GM23338 (cell line): Measurements from ENCODE around the gene SYK. TPM values are rescaled to one million over a fixed set of nuclear protein-coding genes. Genes with fewer than 3 reads are reported as not detected.

Experiments
- ATAC-seq: fragments of 200-7000 bp; cut with Tn5 transposase; 3 replicates; pipeline ENCODE4 v1.9.1; 2020
- DNase-seq: peaks from one replicate; pipeline ENCODE4 v3.0.0-alpha.2; 2015; ENCODE audit warnings: low spot score
- H2AFZ ChIP-seq: fragments of 200-600 bp; sonication (generic); 2 replicates; pipeline ENCODE4 v1.8.0; 2016; ENCODE audit warnings: antibody characterized with exemption, mild to moderate bottlenecking, moderate library complexity
- H3F3A ChIP-seq: fragments of 200-600 bp; sonication (generic); replicated peaks from 2 replicates; pipeline ENCODE4 v1.8.0; 2017; ENCODE audit warnings: antibody characterized with exemption, mixed run types, low read depth
- H3K27ac ChIP-seq: fragments of 200-600 bp; sonication (generic); 2 replicates; pipeline ENCODE4 v1.6.1; 2016; ENCODE audit warnings: low read depth
- H3K27me3 ChIP-seq: fragments of 200-600 bp; sonication (generic); 2 replicates; pipeline ENCODE4 v1.8.0; 2016; ENCODE audit warnings: mild to moderate bottlenecking, mixed run types, moderate library complexity; ENCODE audit not compliant: insufficient read depth
- H3K36me3 ChIP-seq: fragments of 200-600 bp; sonication (generic); 2 replicates; pipeline ENCODE4 v1.8.0; 2016; ENCODE audit warnings: mild to moderate bottlenecking; ENCODE audit not compliant: insufficient read depth
- H3K4me1 ChIP-seq: fragments of 200-600 bp; sonication (generic); 2 replicates; pipeline ENCODE4 v1.8.0; 2016; ENCODE audit warnings: mild to moderate bottlenecking, moderate library complexity; ENCODE audit not compliant: insufficient read depth
- H3K4me2 ChIP-seq: fragments of 200-600 bp; sonication (generic); 2 replicates; pipeline ENCODE4 v1.7.1; 2017; ENCODE audit warnings: mixed run types
- H3K4me3 ChIP-seq: fragments of 200-600 bp; sonication (generic); 2 replicates; pipeline ENCODE4 v1.6.1; 2016; ENCODE audit warnings: mixed run types
- H3K79me2 ChIP-seq: fragments of 200-600 bp; sonication (generic); replicated peaks from 2 replicates; pipeline ENCODE4 v1.8.0; 2017; ENCODE audit warnings: mild to moderate bottlenecking; ENCODE audit not compliant: insufficient read depth
- H3K9me2 ChIP-seq: fragments of 200-600 bp; sonication (generic); 2 replicates; pipeline ENCODE4 v1.8.0; 2017; ENCODE audit not compliant: insufficient read depth
- H4K20me1 ChIP-seq: fragments of 200-600 bp; sonication (generic); replicated peaks from 2 replicates; pipeline ENCODE4 v1.8.0; 2017; ENCODE audit warnings: mild to moderate bottlenecking; ENCODE audit not compliant: insufficient read depth
- H3K27ac Mint-ChIP-seq: 2 replicates; pipeline ENCODE4 v1.8.0; 2020; ENCODE audit warnings: inconsistent platforms, mild to moderate bottlenecking, moderate library complexity, mixed read lengths
- H3K27me3 Mint-ChIP-seq: 3 replicates; pipeline ENCODE4 v1.8.0; 2022; ENCODE audit warnings: low read depth, mild to moderate bottlenecking, moderate library complexity, mixed read lengths, inconsistent platforms; ENCODE audit not compliant: insufficient read depth, poor library complexity
- H3K36me3 Mint-ChIP-seq: 3 replicates; pipeline ENCODE4 v1.8.0; 2021; ENCODE audit warnings: low read depth, mild to moderate bottlenecking, inconsistent platforms, moderate library complexity, mixed read lengths
- H3K4me1 Mint-ChIP-seq: 3 replicates; pipeline ENCODE4 v1.8.0; 2020; ENCODE audit warnings: mild to moderate bottlenecking, inconsistent platforms, mixed read lengths
- H3K4me3 Mint-ChIP-seq: 3 replicates; pipeline ENCODE4 v1.8.0; 2021; ENCODE audit warnings: moderate library complexity, mild to moderate bottlenecking, inconsistent platforms, mixed read lengths
- H3K9me3 Mint-ChIP-seq: 3 replicates; pipeline ENCODE4 v1.8.0; 2020; ENCODE audit warnings: moderate library complexity, mild to moderate bottlenecking, inconsistent platforms, mixed read lengths
- CREB1 ChIP-seq: fragments of 250-450 bp; sonication (Bioruptor Pico); IDR thresholded peaks from 2 replicates; pipeline ENCODE4 v1.5.0; 2020; ENCODE audit warnings: low read depth, mild to moderate bottlenecking, moderate library complexity
- ETS1 ChIP-seq: IDR thresholded peaks from 2 replicates; pipeline ENCODE4 v1.6.1; 2016; ENCODE audit warnings: antibody characterized with exemption
- EZH2 ChIP-seq: fragments of 200-600 bp; sonication (generic); IDR thresholded peaks from one replicate; pipeline ENCODE4 v1.8.0; 2017; ENCODE audit warnings: antibody characterized with exemption, mild to moderate bottlenecking, low read depth; ENCODE audit not compliant: unreplicated experiment
- EZH2phosphoT487 ChIP-seq: fragments of 200-600 bp; sonication (generic); IDR thresholded peaks from one replicate; pipeline ENCODE4 v1.8.1; 2018; ENCODE audit warnings: antibody characterized with exemption; ENCODE audit not compliant: unreplicated experiment
- REST ChIP-seq: IDR thresholded peaks from one replicate; pipeline ENCODE4 v1.6.1; 2018; ENCODE audit warnings: antibody characterized with exemption; ENCODE audit not compliant: unreplicated experiment
- ZNF114 ChIP-seq: fragments of 250-450 bp; sonication (Bioruptor Pico); IDR thresholded peaks from 2 replicates; pipeline ENCODE4 v1.5.0; 2020; ENCODE audit warnings: mild to moderate bottlenecking, moderate library complexity
- ZNF331 ChIP-seq: fragments of 250-450 bp; sonication (Bioruptor Pico); IDR thresholded peaks from 2 replicates; pipeline ENCODE4 v1.5.0; 2020; ENCODE audit warnings: low read depth, mild to moderate bottlenecking, moderate library complexity
- ZNF462 ChIP-seq: fragments of 250-450 bp; sonication (Bioruptor Pico); IDR thresholded peaks from 2 replicates; pipeline ENCODE4 v1.5.0; 2020; ENCODE audit warnings: mild to moderate bottlenecking, moderate library complexity
- polyA plus RNA-seq: library from polyadenylated mRNA; unstranded; fragments of >200 nt; fragmentation: Nextera tagmentation; extraction: Ambion mirVana; gene quantifications from 2 replicates; pipeline ENCODE4 v1.2.1, GENCODE V29; 2016
- total RNA-seq: library from RNA; depleted of rRNA; stranded (reverse); fragments of >200 nt; shearing (Covaris generic); gene quantifications from 2 replicates; pipeline ENCODE4 v1.2.3, GENCODE V29; 2014
- TF ChIP-seq, protein P1 (sequence below), 2 experiments: fragments of 200-600 bp in 1 of 2; sonication (generic) in 1 of 2; conservative IDR thresholded peaks; 2 replicates each; pipeline versions ENCODE4 v1.5.1 to v1.6.1; 2016 to 2017; ENCODE audit warnings: antibody characterized with exemption in 2 of 2, low read depth in 2 of 2, mild to moderate bottlenecking in 2 of 2, moderate library complexity in 1 of 2

SYK gene
- total and polyA plus RNA-seq, 2 experiments from 2014 or later, result 1.5 to 5.8 TPM

DNA sequence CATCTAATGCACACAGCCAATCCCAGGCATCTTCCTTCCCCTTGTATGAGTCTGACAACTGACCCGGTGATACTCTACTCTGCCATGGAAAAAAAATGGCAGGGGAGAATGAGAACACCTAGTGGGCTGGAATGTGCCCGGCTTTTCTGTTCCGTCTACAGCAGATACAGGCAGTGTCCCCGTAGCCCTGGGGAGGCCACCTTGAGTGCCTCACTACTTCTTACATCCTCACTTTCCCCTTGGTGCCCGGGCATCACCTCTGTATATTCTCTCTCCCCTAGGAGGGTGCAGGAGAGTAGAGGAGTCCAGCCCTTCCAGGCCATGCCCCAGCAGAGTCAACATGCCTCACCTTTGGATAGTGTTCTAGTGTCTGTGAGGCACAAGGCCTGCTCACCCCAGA lies 56.2 kb downstream of the SYK start:
- H3F3A ChIP-seq, result no peaks in the 10 kb centered on the region
- Mint-ChIP-seq H3K9me3 (no peaks in the 10 kb centered on the region), H3K27ac (no peak overlapping the region), H3K36me3 (no peaks in the 10 kb centered on the region), H3K4me3 (no peak overlapping the region), H3K4me1 (no peaks in the 10 kb centered on the region), H3K27me3 (peaks cover 2% of the 10 kb centered on the region)
- no peaks in the 10 kb centered on the region for H3K9me2 ChIP-seq
- no peak for TF ChIP-seq REST
- no peak for TF ChIP-seq ZNF331 (CRISPR knock-in tag)
- TF ChIP-seq, protein P1, sequence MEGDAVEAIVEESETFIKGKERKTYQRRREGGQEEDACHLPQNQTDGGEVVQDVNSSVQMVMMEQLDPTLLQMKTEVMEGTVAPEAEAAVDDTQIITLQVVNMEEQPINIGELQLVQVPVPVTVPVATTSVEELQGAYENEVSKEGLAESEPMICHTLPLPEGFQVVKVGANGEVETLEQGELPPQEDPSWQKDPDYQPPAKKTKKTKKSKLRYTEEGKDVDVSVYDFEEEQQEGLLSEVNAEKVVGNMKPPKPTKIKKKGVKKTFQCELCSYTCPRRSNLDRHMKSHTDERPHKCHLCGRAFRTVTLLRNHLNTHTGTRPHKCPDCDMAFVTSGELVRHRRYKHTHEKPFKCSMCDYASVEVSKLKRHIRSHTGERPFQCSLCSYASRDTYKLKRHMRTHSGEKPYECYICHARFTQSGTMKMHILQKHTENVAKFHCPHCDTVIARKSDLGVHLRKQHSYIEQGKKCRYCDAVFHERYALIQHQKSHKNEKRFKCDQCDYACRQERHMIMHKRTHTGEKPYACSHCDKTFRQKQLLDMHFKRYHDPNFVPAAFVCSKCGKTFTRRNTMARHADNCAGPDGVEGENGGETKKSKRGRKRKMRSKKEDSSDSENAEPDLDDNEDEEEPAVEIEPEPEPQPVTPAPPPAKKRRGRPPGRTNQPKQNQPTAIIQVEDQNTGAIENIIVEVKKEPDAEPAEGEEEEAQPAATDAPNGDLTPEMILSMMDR (conservative IDR thresholded peaks at IDR 0.05; ENCODE audit: low read depth in 2 of 2), result no peak
- TF ChIP-seq ZNF114 (CRISPR knock-in tag), result no peak
- no peak for TF ChIP-seq EZH2phosphoT487
- TF ChIP-seq ZNF462 (CRISPR knock-in tag), result no peak
- TF ChIP-seq EZH2, result no peak
- no peak for TF ChIP-seq ETS1
- no peak for TF ChIP-seq CREB1 (CRISPR knock-in tag)
- no peaks in the 10 kb centered on the region for H3K36me3 ChIP-seq
- H3K79me2 ChIP-seq, result no peaks in the 10 kb centered on the region
- ATAC-seq (no peak), DNase-seq (no peak)
- no peak overlapping the region for H2AFZ ChIP-seq
- H3K27ac ChIP-seq, result no peak overlapping the region
- no peaks in the 10 kb centered on the region for H3K4me1 ChIP-seq
- no peak overlapping the region for H3K4me3 ChIP-seq
- no peaks in the 10 kb centered on the region for H3K27me3 ChIP-seq
- no peaks in the 10 kb centered on the region for H4K20me1 ChIP-seq
- H3K4me2 ChIP-seq, result no peak overlapping the region
